GM19372 (cell line): ENCODE results near the gene DCBLD1.
"Not testable (repeated sequence)": the region's sequence is repeated elsewhere in the genome, so short reads cannot be mapped to it uniquely, and the experiment has no call there.

ENCODE experiments used
- ATAC-seq: cut with Tn5 transposase; IDR thresholded peaks from one replicate; pipeline ENCODE4 v1.9.1; 2021; ENCODE audit warnings: mild to moderate bottlenecking, low read depth, moderate library complexity; ENCODE audit not compliant: unreplicated experiment

The DCBLD1 gene

DNA sequence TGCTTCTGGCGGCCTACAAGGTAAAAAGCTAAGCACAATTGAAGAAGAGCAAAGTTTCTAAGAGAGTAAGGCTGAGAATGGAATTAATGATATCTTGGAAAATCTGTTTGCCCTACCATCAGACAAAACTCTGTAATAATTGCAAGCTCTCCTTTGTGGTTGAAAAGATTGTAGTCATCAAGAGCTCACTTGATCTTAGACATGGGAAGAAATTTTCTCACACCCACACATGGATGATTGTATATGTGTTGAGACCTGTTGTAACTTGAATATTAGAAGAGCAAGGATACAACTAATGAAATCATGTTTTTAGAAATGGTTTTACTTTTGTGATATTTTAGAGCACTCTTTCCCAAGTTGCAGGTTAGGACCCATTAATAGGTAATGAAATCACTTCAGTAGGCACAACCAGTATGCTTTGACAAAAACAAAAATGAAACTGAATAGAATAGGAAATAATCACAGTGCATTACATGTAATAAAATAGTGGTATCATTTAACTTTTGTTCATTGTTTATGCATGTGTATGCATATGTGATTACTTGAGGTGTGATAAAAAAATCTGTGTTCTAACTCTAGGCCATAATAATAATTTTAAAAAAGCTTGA, 14.0 kb downstream of the DCBLD1 start:
- no peak for ATAC-seq

DNA sequence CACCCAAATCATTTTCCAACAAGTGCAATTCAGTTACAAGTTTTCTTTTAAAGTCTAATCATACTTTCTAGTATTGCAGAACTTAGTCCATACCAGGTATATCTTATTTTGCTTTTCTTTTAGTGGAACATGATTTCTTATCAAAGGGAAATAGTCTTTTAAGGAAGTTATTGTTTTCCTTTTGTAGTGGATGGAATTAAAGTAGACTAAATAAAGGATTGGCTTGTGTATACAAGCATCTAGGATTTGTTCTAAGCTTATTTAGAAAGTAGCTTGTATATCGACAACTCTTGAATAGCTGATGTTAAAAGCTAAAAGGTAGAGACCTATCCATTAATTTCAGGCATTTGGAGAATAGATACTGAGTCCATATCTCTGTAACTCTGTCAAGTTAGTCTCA, 14.8 kb downstream of the DCBLD1 start:
- ATAC-seq = no peak

DNA sequence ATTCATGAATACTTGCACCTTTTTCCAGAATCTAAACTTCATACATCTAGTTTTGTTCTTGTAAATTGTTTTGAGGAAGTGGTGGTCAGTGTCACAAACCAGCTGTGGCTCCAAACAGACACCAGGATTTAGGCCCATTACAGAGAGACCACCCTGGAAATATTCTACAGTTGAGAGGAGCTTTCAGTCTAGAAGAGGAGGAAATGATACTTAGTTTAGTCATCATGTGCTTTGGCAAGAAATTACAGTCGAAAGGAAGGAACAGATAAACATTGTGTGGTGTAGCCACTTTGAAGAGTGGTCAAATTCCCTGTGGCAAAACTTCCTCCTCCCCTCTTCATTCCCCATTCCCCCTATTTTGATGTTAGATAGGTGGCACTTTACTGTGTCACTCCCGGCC, 15.7 kb downstream of the DCBLD1 start:
- ATAC-seq = no peak

DNA sequence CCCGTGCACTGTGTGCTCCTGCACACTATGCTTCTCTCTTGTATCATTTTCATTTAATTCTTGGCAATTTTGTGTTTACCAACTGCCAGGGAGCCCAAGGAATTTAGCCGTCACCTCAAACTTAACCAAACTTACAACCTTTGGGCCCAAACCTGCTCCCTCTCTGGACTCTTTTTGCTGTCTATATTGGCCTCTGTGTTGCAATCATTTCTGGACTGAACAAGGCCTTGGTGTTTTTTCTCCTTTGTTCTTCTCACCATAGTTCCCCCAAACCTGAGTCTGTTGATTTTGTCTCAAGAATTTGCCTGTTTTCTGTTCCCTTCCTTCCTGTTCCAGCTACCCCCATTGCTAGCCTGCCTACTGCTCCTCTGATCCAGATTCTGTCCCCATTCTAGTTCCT, 19.2 kb downstream of the DCBLD1 start:
- no peak for ATAC-seq

DNA sequence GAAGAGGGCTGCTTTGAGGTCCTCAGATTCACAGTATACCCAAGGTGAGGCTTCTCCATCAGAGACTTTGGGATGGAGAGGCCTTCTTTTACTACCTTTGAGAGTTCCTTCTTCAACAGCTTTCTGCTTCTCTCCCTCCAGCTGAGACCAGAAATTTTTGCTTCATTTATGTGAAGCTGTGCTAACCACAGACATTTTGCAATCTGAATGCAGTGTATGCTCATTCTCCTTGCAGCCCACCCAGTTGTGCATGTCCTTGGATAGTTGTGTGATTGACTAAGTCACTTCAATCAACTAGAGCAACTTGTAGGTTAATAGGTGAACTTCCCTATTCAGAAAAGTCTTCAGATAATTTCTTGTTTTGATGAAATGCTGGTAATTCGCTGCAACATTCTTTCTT, 20.1 kb downstream of the DCBLD1 start:
- ATAC-seq = no peak

DNA sequence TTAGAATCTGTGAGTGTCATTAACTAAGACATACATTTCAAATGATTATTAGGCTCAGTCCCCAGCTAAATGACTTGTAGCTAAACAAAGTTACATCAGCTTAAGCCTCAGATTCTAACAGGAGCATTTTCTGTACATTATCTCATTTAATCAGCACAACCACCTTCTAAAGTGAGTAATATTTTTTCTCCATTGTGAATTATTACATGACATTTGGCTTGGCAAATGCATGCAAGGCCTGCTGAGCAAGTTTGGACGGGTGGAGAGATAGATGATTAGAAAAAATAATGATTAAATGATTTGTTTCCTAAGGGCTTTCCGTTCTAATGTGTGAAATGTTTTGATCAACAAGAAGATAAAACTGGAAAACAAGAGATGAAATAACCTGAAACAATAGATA, 20.7 kb downstream of the DCBLD1 start:
- ATAC-seq = no peak

DNA sequence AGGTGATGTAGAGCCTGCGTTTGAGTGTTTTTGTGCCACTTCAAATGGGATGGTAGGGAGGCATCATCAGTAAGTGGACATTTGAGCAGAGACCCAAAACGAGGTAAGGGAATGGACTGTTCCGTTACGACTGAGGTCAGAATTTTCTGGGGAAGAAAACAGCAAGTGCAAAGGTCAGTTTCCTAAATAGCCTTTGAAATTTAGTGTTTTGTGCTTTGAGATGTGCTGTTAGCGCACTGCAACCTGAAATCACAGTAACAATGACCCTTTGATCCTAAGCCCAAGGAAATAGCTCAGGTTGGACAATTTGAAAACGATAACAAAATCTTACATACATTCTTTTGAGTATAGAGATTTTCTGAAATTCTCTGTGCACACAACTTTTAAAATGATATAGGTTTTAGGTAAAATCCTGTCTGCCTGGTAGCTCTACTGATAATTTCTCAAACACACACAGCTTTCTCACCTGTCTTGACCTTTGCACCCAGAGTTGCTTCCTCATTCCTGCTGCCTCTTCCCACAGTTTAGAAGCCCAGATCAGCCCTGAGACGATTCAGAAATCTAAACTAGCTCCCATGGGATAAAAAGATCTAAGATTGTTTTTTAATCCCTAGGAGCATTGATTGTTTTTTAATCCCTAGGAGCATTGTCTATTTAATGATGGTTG, 22.1 kb downstream of the DCBLD1 start:
- no peak for ATAC-seq

DNA sequence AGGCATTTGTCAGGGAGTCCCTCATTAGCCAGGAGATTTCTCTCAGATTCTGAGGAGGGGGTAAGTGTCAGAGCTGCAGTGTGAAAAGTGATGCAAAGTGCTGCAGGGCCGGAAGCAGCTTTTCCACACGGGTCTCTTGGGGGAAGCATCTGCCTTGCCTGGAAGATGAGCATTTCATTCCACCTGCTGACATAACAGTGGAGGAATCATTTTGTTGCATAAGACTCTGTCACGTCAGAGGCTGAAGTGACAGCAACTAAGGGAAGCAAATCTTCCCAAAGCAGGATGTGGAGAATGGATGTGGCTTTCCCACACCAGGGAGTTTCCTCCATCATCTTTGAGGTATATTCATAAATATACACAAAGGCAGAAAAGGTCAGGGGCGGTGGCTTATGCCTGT, 22.8 kb downstream of the DCBLD1 start:
- no peak for ATAC-seq

DNA sequence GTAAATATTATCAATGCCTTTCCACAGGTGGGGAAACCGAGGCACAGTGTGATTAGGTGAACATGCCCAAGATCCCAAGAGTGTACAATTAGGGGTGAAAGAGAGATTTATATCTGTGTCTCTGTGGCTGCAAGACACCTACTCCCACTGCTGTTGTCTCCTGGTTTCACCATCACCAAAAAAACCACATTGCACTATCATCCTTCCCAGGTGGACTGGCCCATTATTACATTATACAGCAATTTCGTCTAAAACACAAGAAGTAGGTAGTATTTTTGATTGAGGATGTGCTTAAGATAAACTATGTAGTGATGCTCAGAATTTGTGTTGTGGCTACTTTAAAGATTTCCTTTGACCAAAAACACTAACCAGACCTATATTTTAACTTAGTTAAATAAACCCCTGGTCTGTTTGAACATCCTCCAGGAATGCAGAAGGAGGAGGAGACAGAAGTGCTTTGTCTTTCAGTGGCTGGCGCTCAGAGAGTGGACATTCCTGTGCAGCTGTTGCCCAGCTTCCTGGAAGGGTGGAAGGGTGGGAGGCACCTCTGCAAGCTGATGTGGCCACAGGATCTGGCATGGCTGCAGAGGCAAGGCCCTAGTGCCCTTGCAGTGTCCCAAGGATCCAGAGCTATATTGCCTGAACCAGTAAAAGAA, 23.8 kb downstream of the DCBLD1 start:
- no peak for ATAC-seq

DNA sequence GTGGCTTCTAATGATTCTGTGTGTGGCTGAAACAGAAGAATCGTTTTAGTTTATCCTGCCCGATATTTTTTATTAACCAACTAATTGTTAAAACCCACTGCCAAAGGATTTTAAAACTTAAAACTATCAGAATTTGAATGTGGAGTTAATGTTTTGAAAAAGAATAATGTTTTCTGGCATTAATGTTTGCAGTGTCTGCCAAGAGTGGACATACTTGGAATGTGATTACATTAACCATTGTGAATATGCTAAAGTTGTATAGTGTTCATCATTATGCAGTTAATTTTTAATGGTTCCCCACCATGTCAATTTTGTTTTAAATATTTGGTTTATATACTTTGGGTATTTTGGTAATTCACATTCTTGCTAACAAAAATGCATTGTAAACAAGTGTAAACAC, 24.4 kb downstream of the DCBLD1 start:
- ATAC-seq = no peak

DNA sequence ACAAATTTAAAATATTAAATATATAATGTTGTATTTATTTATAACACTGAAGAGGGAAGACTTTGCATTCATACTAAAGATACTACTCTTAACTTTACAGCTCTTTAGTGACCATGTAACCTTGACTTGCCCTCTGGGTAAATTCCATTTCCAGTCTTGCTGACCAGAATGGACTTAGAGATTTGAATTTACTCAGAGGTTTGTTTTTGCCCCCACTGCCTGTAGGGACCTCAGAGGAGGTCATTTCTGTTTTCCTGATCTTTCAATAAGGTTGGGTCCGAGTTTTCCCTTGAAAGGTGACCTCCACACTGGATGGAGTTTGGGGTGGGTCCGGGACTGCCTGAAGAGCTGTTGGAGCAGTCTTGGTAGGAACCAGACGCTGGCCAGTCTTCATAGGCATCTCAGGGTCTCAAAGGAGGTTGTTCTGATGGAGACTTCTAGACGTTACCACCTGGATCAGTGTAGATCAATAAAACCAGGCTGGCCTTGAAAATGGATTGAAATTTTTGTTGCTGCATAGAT, 26.0 kb downstream of the DCBLD1 start:
- no peak for ATAC-seq

DNA sequence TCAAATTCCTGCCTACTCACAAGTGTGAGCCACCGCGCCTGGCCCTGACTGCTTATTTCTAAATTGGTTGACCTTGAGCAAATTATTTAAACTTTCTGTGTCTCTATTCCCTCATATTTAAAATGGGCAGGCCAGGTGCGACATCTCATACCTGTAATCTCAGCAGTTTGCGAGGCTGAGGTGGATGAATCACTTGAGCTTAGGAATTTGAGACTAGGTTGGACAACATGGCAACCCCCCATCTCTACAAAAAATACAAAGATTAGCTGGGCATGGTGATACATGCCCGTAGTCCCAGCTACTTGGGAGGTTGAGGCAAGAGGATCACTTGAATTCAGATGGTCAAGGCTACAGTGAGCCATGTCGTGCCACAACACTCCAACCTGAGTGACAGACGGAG, 26.5 kb downstream of the DCBLD1 start:
- ATAC-seq = no peak

DNA sequence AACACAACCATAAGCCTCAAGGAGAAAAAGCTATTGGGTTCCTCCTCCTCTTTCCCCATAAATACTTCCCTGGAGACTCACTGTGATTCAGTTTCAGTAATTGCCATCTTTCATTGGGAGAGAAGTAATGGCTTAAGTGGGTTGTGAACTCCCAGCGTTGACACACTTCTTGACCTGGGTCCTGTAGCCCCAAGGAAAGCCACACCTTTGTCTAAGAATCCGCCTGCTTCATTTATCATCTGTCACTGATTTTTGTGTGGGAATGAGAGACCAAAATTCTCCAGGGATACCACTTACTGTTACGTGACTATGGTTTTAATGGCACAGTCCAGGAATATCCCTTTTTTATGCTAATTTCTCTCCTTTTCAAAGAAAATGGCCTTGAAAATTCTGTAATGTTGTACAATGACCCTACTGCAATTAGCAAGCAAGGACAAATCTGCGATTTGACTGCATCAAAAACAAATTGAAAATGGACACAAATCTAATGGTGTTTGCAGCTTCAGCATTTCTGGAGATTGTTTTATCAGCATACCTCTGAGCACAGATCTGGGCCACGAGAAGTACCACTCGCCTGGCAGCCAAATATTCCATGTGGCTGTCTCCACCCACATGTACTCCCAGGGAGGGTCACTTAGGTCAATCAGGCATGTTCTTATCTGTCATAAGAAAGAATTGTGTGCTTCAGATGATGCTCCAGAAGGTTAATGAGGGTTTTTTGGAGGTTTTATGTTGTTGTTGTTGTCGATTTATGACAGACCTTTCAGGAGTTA, 29.8 kb downstream of the DCBLD1 start:
- ATAC-seq = no peak

DNA sequence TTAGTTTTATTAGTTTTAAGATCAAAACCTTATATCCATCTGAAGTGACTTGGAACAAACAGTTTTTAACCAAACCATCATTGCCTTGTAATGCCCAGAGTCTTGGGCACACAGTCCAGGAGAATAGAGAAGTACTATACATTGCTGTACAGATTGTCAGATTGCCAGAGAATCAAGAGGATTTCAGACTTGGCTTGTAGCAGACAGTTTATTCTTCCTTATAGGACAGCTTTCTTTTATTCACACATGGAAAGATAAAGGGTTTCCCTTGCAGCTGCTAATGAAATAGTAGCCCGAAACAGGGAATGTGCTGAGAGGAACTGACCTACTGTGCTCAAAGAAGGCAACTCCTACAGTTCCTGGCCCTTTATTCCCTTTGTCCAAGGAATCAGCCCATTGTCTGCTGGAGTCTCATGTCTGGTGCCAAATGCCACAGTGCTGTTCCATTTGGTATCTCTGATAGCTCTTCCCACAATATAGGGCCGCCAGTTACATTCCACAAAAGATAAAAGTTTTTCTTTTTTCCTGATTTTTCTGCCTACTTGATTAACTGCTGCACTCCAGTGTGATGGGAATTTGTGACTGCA, 30.6 kb downstream of the DCBLD1 start:
- no peak for ATAC-seq

DNA sequence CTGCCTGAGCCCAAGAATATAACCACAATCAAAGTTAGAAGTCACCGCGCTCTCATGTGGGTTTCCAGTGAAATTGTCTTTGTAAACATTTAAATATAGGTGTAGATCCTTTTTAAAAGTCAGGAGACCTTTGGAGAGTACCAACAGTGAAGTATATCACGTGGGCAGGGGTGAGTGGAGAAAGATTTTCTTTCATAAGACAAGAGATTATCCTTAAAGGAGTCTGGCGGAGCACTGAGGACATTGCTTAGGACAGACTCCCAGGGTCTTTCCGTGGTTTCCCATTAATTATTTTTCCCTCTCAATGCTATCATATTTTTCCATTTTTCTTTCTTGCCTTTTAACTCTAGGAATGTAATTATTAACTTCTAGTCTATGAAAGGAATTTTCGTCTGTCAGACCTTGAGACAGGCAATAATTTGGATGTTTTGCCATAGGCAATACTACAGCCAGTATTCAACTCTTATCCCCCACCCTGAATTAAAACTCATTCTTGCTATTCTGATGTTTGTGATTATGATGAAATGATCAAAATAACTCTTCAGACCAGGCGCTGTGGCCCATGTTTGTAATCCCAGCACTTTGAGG, 31.4 kb downstream of the DCBLD1 start:
- ATAC-seq = no peak

DNA sequence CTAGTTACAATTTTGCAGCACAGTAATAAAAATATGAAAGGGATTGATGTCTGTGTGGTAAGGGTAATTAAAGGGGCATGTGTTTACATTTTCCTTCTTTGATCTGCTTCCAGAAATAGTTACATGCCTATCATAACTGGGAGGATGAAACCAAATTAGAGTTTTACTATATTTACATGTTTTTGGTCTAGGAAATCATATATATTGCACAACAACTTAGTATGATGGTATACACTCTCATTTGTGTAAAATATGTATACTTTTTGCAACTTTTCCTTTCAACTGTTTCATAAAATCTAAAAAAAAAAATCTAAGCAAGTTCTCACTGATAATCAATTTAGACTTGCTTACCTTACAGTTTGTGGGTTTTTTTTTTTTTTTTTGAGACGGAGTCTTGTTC, 32.2 kb downstream of the DCBLD1 start:
- ATAC-seq = no peak

DNA sequence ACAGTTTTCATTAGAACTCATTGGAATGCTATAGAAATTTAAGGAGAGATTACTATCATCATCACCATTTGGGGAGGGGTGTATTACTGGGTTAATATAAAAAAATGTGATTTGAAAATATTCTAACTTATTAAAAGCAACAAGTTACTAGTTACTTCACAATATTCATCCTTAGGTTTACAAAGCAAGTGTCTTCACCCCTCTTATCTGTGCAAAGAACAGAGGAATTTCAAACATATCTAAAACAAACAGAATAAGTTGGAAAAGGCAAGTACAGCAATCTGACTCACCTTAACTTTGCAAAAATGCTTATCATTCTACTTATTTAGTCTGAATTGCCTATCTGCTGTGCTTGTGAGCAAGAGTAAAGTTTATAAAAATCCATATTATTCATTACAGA, 32.9 kb downstream of the DCBLD1 start:
- ATAC-seq = no peak

DNA sequence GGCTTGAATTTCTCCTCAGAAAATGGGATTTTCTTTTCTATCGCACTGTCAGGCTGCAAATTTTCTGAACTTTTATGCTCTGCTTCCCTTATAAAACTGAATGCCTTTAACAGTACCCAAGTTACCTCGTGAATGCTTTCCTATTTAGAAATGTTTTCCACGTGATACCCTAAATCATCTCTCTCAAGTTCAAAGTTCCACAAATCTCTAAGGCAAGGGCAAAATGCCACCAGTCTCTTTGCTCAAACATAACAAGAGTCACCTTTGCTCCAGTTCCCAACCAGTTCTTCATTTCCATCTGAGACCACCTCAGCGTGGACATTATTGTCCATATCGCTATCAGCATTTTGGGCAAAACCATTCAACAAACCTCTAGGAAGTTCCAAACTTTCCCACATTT, 35.5 kb downstream of the DCBLD1 start:
- not testable (repeated sequence) for ATAC-seq

DNA sequence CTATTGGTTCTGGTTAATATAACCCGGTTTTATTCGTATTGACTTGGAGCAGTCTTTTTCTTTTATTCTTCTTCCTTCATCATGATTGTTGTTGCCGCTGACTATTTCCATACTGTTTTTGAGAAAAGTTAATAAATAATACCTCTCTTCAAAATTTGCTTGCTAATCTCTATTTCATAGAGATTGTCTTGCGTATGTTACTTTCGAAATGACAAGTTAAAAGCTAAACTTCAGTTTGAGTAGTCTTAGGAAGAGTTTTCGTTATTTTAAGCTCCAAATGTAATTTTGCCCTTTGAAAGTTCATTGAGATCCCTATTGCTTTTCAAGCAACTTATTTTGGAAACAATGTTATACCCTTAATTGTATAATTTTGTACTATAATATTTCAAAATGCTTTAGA, 36.4 kb downstream of the DCBLD1 start:
- no peak for ATAC-seq

DNA sequence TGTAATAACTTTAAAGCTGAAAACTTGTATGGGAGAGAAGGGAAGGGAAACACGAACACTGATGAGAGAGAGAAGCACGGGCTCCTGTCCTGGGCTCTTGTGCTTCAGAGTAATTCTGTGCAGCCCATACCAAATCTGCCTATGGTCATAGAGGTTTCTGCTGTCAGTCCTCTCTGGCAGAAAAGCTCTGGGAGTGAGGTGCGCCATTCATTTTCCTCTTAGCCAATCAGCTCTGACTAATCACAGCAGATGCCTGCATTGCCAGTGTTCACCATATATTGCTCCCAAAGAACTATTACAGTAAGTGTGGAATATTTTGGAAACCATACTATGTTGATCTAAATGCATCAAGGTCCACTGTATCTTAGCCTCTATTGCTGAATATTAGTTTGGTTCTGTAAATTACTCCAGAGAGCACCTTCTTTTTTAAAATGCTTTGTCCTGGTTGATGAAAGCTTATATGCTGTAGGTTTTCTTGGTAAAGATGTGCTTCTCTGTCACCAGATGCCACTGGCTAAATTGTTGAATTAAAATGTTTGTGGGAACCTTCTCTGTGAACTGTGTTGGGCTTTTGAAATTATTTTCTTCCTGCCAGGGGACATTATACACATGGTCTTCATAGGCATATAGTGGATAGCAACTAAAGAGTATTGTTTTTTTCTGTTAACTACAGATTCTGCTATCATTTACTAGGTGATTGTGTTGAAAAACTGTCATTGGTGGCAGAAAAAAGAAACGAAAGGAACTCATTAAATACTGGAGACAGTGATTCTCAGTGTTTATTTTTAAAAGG, 38.3 kb downstream of the DCBLD1 start:
- ATAC-seq = no peak
